ENCODE results near the gene PI4KA.
"Not testable (repeated sequence)": the region's sequence is repeated elsewhere in the genome, so short reads cannot be mapped to it uniquely, and the experiment has no call there.

The PI4KA gene

DNA sequence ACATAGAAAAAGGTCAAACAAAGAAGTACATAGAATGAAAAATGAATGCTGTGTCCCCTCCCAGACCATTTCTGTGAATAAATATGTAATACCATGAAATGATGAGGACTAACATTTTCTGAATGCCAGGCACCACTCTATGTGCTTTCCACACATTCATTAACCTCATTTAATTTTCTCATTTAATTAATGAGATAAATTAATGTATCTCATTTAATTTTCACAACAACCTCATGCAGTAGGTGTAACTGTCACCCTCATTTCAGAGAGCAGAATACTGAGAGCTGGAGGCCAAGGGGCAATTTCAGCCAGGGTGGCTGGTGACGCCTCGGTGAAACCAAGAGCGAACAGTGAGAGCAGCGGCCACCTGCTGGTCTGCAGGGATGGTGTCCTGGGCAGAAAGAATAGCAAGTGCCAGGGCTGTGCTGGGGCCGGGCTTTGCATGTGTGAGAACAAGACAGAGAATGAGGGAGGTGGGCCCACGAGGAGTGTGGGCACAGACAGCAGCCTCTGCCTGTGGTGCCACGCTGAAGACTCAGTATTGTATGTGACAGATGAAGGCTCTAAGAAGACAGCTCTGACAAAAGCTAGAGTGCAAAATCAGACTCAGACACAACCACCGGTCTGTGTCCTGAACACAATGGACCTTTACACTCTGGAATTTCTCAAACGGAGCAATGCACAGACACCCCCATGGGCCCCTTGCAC, 86.5 kb downstream of the PI4KA start:
- no peak for DNase-seq

DNA sequence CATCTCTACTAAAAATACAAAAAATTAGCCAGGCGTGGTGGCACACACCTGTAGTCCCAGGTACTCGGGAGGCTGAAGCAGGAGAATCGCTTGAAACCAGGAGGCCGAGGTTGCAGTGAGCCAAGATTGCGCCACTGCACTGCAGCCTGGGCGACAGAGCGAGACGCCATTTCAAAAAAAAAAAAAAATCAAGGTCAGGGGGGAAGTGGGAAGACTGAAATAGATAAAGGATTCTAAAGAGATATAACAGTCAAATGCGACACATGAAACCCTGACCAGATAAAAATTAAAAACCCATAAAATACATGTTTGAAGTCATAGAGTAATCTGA, 89.2 kb downstream of the PI4KA start:
- DNase-seq, result not testable (repeated sequence)

DNA sequence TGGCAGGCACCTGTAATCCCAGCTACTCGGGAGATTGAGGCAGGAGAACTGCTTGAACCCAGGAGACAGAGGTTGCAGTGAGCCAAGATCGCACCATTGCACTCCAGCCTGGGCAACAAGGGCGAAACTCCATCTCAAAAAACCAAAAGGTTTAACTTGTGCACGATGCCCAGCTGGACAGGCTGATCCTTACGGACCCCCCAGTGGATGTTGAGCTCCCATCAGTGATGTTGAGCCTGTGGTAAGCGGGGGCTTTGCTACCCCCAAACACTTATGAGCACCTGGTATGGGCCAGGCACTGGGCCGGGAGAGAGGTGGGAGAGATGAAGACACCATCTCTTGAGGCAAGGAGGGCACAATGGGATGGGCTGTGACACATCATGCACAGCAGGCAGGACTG, 92.1 kb downstream of the PI4KA start:
- DNase-seq, result no peak

DNA sequence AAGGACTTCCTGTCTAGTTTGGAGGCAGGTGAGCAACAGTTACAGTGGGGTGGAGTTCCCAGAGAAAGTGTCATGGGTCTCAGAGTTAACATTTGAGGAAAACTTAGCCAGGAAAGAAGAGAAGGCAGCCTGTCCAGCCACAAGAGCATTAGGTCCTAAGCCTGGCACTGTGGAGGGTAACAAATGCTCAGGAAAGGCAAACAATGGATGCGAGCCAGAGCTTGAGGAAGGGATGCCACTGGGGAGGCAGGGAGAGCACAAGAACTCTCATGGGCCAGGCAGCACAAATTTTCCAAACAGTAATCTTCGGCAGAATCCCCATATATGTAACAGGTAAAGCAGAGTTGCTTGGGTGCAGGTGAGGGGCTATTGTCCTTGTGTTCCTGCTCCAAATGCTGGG, 92.7 kb downstream of the PI4KA start:
- DNase-seq, result no peak

DNA sequence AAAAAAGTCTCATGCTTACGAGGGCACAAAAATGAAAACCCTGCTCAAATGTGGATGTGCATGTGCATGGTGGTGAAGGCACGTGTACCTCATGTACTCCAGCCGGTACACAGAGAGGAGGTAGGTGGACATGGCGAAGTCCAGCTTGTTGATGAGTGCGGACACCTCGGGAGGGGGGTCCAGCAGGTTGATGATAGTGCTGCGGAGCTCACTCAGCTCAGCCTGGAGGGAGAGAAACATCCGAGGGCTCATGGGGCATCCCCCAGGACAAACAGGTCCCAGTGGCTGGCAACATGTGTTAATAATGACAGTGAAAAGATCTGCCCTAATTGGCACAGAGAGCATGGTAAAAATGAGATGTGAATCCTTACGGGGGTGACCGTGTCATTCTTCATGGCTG, 93.9 kb downstream of the PI4KA start:
- no peak for DNase-seq

DNA sequence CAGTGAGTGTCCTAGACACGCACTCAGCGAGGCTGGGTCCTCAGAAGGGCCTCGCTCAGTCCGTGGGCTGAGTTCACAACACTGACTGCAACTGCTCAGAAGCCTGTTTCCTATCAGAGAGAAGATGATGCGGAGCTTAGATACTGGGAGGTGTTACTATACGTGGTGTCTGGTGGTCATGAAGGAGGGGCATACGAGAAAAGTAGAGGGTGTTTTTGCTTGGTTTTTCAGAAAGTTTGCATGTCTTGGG, 94.2 kb downstream of the PI4KA start:
- no peak for DNase-seq

DNA sequence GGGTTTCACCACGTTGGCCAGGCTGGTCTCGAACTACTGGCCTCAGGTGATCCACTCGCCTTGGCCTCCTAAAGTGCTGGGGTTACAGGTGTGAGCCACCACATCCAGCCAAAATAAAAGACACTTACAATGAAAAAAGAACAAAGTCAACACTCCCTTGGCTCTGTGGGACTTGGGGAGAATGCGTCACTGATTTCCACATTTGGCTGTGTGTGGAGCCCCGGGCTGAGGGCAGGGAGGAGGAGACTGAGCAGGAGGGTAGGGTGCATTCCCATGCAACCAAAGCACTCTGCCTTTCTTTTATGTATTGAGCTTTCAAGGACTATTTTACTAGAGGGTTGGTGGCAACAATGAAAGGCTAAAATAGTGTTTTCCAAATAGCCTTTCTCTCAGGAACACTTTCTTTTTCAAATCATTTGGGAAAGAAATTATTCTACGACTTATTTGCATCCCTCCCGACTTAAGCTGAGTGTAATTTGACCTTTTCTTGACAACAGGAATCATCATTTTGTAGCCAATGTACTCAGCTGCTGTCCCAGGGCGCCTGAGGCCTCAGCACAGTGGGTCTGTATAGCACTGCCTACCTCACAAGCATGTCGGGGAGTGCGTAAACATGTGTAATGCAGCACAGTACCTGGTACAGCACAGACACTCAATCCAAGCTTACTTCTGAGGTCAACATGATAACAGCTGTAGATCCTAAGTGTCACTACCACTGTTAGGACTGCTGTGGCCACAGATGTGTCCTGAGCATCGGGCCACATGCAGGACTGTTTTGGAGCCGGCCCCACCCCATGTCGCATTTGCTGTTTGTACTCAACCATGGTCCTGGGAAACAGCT, 94.8 kb downstream of the PI4KA start:
- no peak for DNase-seq

DNA sequence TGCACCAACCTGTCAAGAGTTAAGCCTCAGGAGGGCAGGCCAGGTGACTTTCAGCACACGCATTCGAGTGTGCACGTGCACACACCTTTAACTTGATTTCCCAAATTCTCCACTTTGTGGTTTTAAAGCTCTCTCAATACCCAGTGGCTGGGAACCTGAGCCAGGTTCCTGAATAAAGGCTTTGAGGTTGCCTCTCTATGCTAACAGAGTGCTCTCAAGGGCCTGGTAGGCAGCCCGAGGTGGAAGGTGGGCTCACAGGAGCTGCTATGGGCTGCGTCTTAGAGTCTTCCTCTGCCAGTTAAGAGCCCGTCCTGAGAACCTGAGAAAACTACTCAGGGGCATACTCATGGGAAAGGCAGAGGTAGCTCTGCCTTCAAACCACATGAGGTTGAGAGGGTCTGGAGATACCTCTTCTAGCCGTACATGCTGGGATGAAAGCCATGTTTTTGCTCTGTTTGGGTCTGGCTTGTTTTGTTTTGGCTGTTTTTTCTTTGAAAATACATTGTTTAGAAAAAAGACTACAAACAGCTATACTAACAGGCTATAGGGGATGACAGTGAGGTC, 96.3 kb downstream of the PI4KA start:
- DNase-seq, result no peak

DNA sequence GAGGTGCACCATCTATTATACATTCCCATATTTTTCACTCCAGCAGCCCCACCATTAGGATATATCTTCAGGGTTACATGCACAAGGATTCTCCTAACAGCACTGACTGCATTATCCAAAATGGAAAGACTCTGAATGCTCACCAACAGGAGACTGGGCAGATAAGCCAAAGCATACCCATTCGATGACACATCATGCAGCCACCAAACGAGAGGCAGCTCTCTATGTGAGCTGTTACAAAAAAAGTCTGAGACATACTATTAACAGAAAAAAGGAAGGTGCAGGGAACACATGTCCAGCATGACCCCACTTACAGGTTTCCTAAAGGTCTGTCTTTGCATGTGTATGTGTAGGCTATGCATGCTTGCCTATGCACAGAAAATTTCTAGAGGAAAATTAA, 97.1 kb downstream of the PI4KA start:
- DNase-seq, result no peak

DNA sequence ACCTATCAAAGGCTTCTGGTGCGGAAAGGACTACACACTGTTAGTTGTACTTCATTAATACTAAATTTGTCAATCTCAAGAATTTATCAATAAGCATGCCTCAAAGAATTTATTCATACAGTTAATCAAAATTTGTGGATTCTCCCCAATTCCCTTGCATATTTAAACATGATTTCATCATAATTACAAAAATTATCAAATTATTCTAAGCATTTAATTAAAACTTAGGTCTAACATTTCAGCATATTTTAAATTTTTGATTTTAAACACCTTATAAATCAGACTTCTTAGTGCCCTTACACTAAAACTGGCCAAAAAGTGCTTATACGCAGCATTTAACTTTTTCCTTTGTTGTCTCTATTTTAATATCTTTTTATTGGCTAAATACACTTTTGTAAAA, 98.5 kb downstream of the PI4KA start:
- DNase-seq, result no peak

DNA sequence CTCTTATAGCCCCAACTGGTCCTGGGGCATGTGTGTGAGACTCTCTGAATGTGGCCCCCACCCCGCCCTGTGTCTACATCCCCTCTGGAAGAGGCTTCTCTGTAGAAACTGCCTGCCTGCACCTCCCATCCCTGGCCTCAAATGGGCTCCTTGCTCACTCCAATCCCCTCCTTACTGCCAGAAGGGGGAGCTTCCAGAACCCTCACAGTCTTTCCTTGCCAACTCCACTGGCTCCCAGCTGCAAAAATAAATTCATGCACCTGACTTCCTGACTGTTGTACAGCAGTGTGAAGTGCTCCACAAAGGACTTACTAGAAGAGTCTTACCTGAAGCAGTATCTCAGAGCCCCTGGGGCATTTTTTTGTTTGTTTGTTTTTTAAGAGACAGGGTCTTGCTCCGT, 99.9 kb downstream of the PI4KA start:
- peak; percentile 11 for DNase-seq

DNA sequence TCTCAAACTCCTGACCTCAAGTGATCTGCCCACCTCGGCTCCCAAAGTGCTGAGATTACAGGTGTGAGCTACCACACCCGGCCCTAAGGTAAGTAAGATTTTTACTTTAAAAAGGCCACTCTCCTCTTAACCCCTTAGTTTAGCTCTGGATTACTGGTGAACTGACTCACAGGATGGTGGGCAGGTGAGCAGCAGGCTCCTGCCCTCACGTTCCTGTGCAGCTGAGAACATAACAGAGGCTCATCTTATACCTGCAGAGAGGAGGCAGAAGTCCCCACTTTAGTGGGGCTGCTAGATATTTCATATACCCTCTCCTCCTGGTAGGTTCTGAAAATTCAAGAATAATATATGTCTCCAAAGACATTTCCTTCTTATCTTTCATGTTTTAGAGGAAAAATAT, 101.8 kb downstream of the PI4KA start:
- DNase-seq, result no peak

DNA sequence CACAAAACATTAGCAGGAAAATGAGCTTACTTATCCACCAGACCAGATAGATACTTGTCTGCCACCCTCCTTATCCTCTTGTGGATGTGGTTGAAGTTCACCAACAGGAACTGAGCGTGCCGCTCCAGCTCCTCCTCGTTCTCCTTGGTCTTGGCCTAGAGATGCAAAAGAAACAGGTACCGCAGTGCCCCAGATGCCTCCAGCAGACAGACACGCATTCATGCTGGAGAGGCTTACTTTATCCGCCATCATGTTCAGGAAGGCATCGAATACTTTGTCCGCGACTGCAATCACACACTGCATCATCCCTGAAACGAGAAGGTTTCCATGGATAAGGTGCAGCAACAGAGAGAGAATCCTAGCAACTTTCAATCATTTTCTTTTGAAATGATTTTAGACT, 105.7 kb downstream of the PI4KA start:
- DNase-seq, result no peak

DNA sequence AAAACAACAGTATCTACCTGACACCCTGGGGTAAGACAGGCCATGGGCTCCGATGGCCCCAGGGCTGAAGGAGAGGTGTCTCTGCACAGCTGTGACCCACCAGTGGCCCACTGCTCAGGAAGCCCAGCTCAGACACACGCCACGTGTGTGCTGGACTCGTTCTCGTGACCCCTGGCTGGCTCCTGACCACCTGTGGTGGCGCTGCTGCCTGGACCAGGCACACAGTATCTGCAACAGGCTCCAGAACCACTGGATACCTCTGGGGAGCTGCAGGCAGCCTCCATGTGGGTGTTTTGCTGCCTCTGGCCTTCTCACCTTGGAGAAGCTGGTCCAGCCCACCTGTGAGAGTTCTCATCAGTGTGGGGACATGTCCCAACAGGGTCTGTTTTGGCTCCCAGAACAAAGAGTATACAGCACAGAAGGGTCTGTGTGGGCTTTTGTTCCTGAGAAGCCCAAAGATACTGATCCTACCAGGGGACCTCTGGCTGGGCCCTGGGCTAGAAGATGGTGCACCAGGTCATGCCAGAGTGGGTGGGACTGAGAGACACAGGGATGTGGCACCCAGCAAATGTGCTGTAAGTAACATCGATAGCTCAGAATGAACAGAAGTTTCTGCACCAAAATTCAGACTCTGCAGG, 106.4 kb downstream of the PI4KA start:
- DNase-seq, result no peak

DNA sequence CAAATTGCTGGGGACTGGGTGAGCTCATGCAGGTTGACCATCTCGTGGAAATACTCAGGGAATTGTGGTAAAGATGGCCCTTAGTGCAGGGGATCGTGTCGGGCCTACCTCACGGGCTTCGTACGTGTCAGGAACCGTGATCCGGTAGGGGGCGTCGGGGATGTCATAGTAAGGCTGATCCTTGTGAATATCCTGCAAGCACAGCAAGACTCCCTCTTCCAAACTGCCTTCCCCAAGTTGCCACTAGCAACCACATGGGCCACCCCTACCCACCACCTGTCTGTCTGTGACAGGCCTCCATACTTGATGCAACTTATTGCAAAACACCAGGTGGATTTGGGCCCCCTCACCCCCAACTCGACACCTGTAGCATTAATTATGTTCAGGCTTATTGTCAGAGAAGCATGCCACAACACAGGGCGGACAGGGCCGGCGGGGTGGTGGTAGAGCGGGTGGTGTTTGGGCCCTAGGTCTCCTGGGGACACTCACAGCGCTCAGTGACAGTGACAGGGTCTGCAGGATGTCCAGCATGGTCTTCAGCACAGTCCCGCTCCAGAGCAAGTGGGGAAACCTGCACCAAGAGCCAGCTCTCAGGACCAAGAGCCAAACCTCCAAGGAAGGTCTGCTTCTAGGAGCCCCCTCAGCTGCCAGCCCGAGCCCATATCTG, 107.3 kb downstream of the PI4KA start:
- DNase-seq, result no peak

DNA sequence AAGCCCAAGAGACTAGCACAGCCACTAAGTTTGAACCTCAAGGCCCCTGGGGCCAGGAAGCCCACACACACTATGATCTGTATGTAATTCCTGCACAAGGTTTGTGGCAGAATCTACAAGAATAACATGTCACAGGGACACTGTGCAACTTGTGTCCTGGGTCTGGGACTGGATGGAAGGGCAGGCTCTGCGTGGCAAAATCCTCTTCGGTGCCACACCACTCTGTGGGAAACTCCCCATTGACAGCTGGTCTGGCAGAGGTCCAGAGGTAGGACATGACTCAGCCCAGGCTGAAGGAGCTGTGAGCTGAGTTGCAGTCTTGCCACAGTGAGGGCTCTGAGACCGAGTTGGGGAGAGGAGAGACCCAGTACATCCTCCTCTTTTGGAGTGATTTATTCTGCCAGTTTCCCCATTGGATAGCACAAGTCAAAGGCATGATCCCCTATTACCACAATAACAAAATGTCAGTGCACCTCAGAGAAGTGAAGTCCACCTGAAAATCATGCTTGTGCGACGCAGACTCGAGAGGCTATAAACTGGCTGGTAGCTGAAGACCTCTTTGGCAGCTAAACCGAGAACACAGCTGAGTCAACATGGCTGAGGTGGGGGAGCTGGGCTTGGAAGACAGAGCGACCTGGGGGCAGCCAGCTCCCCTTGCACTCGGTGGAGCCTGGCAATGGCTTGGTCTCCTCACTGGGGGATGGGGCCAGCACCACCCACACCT, 108.0 kb downstream of the PI4KA start:
- no peak for DNase-seq

DNA sequence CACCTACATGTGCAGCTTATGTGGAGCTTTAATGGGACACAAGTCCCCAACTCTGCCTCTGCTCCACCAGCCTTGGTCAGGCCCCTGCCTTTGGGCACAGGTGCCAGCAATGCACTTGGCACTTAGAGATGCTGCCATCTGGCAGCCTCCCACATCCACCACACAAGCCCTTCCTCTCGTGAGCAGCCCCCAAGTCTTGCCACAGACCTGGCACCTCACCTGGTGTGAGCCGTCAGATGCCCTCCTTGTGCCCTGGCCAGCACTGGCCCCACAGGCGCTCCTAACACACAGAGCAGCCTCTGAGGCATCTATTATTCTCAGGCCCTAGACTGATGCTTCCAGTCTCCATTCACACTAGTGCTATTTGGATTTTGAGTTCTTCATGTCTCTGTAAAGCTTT, 109.2 kb downstream of the PI4KA start:
- no peak for DNase-seq

DNA sequence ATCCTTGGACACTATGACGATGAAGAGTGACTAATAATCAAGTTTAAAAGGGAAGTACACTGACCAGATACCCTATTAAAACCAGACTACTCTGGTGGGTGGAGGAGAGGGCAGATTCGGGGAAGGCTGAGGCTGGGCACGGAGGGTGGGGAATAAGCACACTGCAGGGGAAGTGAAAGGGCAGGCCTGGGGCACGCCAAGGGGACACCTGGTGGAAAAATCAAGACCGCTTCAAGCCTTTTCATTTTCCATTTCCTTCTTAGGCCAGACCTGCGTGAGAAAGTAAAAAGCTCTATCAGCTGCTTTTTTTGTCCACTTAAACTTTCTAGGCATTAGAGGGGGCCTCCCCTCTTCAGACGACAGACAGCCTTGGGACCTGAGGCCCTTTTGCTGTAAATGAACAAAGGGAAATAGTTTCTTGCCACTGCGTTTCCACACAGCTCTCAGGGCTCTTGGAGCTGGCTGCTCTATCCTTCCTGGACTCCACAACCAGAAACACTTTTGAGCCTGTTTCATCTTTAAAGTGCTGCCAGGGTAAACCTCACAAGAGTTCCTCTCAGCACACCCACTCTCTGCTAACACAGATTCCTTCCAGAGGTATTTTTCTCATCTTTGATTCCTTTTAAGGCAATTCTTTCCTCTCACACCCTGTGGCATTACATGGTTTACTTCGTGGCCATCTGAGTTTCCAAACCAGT, 109.7 kb downstream of the PI4KA start:
- DNase-seq, result no peak

DNA sequence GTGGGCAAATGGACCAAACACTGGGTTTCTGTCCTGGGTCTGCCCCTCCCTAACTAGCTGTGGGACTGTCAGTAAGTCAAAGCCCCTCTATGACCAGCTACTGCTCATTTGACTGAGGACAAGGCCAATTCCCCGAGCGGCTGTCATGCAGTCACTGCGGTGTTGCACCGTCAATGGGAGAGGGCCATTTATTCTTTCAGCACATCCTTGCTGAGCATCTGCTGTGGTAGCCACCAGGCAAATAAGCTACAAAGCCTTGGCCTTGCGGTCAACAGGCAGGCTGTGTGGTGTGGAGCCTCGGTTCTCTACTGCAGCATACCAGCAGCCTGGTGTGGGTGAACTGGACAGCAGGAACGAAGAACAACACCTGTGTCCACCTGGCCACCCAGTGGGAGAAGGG, 110.5 kb downstream of the PI4KA start:
- DNase-seq, result no peak

DNA sequence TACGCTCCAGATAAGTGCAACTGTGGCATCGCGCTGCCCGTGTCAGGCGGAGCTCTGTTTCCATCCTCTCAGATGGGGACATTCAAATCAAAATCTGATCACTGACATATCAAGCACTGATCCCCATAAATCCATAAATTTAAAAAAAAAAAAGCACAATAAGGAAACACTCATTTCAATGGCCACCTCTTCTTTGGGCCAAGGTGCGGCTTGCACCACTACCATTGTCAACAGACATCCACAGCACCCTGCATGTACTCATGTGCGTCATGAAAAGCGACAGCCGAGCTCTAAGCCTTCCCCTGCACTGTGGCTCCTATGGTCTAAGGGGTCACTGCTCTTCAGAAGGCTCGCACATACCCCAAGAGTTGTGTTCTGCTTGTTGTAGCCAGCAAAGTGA, 111.4 kb downstream of the PI4KA start:
- no peak for DNase-seq

DNA sequence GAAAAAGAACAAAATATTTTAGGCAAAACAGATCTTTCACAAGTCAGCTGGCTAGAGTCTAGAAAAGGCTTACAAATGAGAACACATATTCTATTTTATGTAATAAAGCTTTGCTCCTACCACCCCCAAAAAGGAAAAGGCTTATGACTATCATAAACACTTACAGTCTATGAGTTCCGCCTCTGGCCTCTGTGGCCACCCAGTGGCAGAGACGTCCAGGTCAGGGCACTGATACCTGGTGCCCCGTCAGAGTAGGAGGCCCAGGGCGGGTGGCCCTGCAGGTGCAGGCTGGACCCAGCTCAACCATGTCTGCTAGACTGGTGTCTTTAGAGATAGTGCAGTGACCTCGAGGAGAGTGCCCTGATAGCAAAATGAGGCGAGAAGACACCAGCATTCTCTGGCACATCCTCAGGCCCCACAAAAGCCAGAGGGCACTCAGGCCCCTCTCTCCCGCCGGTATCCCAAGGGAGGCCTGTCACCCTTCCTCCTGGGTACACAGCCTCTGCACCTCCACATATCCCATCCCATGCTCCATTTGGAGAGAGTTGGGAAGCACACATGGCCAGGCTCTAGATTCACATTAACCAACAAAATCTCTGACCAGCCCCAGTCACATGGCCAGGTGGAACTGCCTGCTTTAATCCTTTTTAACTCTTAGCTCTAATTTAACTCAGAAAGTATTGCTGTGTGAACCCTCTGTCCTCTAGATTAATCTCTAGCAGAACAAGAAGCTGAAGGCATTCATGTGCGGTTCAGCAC, 112.0 kb downstream of the PI4KA start:
- no peak for DNase-seq

DNA sequence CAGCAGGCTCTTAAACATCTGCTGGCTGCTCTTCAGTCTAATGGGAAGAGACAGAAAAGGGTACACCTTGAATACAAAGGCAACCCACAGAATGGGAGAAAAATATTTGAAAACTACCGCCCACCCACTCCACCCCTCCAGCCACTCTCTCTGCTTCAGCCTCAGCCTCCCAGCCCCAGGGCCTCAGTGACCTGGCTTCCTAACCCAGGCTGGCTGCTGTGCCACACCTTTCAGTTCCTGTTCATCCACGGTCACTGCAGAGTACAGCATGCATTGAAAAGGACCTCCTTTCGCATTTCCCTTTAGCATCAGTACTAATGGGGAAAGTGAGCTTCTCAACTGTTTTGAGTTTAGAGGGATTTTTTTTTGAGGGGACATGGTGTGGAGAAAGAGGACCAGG, 113.5 kb downstream of the PI4KA start:
- DNase-seq, result no peak
